Measurements from ENCODE around the gene SRRM4. TPM values are rescaled to one million over a fixed set of nuclear protein-coding genes. Genes with fewer than 3 reads are reported as not detected.

Gene SRRM4
- total RNA-seq, 2 donors from 2014 or later: 0.10 TPM; not detected in 1

- DNase-seq (ENCODE audit: low spot score): no peak
- intact Hi-C loops (cut with DNase I): no loop called here
Observed at GRCh38 chr12:119151445-119152026, 170.2 kb downstream of the SRRM4 start.

GRCh38 chr12:119153477-119154434, 172.4 kb downstream of the SRRM4 start:
- DNase-seq (ENCODE audit: low spot score): peak; percentile 89
- intact Hi-C loops (cut with DNase I): no loop called here

GRCh38 chr12:119154435-119154818, 173.1 kb downstream of the SRRM4 start:
- DNase-seq (ENCODE audit: low spot score): no peak
- intact Hi-C loops (cut with DNase I): no loop called here

GRCh38 chr12:119156401-119157044, 175.2 kb downstream of the SRRM4 start:
- DNase-seq (ENCODE audit: low spot score): no peak
- intact Hi-C loops (cut with DNase I): no loop called here

- no peak for DNase-seq (ENCODE audit: low spot score)
- intact Hi-C loops (cut with DNase I): no loop called here
Observed at GRCh38 chr12:119157528-119157927, 176.2 kb downstream of the SRRM4 start.

GRCh38 chr12:119157978-119158377, 176.6 kb downstream of the SRRM4 start:
- intact Hi-C loops (cut with DNase I): no loop called here
- no peak for DNase-seq (ENCODE audit: low spot score)

GRCh38 chr12:119158402-119158801, 177.1 kb downstream of the SRRM4 start:
- DNase-seq (ENCODE audit: low spot score): no peak
- intact Hi-C loops (cut with DNase I): no loop called here

- DNase-seq (ENCODE audit: low spot score): no peak
- intact Hi-C loops (cut with DNase I): no loop called here
Observed at GRCh38 chr12:119159844-119160243, 178.5 kb downstream of the SRRM4 start.

- intact Hi-C loops (cut with DNase I): no loop called here
- DNase-seq (ENCODE audit: low spot score): no peak
Observed at GRCh38 chr12:119167902-119168301, 186.6 kb downstream of the SRRM4 start.

GRCh38 chr12:119168721-119169120, 187.4 kb downstream of the SRRM4 start:
- intact Hi-C loops (cut with DNase I): no loop called here
- no peak for DNase-seq (ENCODE audit: low spot score)

- DNase-seq (ENCODE audit: low spot score): no peak
- intact Hi-C loops (cut with DNase I): no loop called here
Observed at GRCh38 chr12:119169150-119169549, 187.8 kb downstream of the SRRM4 start.

- intact Hi-C loops (cut with DNase I): no loop called here
- no peak for DNase-seq (ENCODE audit: low spot score)
Observed at GRCh38 chr12:119171291-119171690, 189.9 kb downstream of the SRRM4 start.

- intact Hi-C loops (cut with DNase I): no loop called here
- no peak for DNase-seq (ENCODE audit: low spot score)
Observed at GRCh38 chr12:119171691-119172425, 190.5 kb downstream of the SRRM4 start.

GRCh38 chr12:119175081-119175480, 193.7 kb downstream of the SRRM4 start:
- intact Hi-C loops (cut with DNase I): no loop called here
- no peak for DNase-seq (ENCODE audit: low spot score)

- peak; percentile 97 for DNase-seq (ENCODE audit: low spot score)
- intact Hi-C loops (cut with DNase I): no loop called here
Observed at GRCh38 chr12:119176267-119177055, 195.1 kb downstream of the SRRM4 start.

- intact Hi-C loops (cut with DNase I): no loop called here
- DNase-seq (ENCODE audit: low spot score): no peak
Observed at GRCh38 chr12:119177056-119177325, 195.7 kb downstream of the SRRM4 start.

- no peak for DNase-seq (ENCODE audit: low spot score)
- intact Hi-C loops (cut with DNase I): no loop called here
Observed at GRCh38 chr12:119177724-119178380, 196.5 kb downstream of the SRRM4 start.

GRCh38 chr12:119178544-119179334, 197.4 kb downstream of the SRRM4 start, which contains the start of gene HSPB8:
TSS of gene HSPB8 (plus strand) at chr12:119178931. CDS start at chr12:119179313, 382 bp downstream.
- intact Hi-C loops (cut with DNase I): no loop called here
- DNase-seq (ENCODE audit: low spot score): peak; percentile 97
